ENCODE results near the gene TTC8. TPM values are rescaled to one million over a fixed set of nuclear protein-coding genes. Genes with fewer than 3 reads are reported as not detected.

The TTC8 gene
- polyA plus RNA-seq, 1 of the 3 experiments (the other 2 are of a cell fraction): 51.6 TPM

DNA sequence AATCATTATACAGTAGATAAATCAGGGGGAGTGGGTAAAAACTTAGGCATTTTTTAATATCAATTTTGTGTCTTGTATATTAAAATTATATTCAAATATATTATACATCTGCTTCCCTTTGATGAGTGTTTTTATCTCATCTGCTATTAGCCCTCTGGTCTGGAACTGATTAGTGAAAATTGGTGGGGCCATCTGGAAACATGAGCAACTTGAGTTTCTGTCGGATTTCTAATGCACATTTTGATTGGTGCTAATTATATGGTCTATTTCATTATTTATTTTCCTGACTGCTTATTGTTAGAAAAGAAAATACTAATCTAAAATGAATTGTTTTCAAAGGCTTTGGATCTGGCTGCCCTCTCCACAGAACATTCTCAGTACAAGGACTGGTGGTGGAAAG lies 28.2 kb downstream of the TTC8 start:
- Histone ChIP-seq H3K36me3 (replicated peaks in 1 of 2; ENCODE audit: control insufficient read depth in 1 of 2, insufficient read depth in 2 of 2, low read length in 1 of 2) (peaks cover 29 to 37% of the 10 kb centered on the region in 2 experiments), H4K20me1 (ENCODE audit: insufficient read depth) (no peaks in the 10 kb centered on the region), H3K4me3 (ENCODE audit: low read depth in 2 of 2, low read length in 1 of 2) (no peak overlapping the region), H3K4me1 (ENCODE audit: control insufficient read depth in 1 of 2, insufficient read depth in 2 of 2, low read depth in 1 of 2, low read length in 1 of 2) (peaks cover 0 to 42% of the 10 kb centered on the region in 2 experiments; a peak in 2 of 4 replicates), H3K9ac (no peak overlapping the region), H3K9me2 (no peaks in the 10 kb centered on the region), H3K79me2 (ENCODE audit: insufficient read depth) (no peaks in the 10 kb centered on the region), H3K27me3 (ENCODE audit: insufficient read depth) (no peaks in the 10 kb centered on the region), H3F3A (replicated peaks; ENCODE audit: insufficient read depth) (peaks cover 9% of the 10 kb centered on the region), H3K27ac (ENCODE audit: low read depth in 2 of 2, low read length in 1 of 2) (peak overlapping the region; percentile 26 to 100; a peak in 3 of 4 replicates), H2AFZ (ENCODE audit: low read depth) (no peak overlapping the region), H3K4me2 (no peak overlapping the region), H3K9me3 (no peaks in the 10 kb centered on the region)
- POLR2A ChIA-PET: interaction anchor here (1.4 to 5.5 kb wide), 4 partner anchors 26 to 133 kb away, joined by 7 to 87 read pairs (median 12); partner anchors contain the start of gene TTC8
- CTCF ChIA-PET: interaction anchor here (0.8 to 3.4 kb wide), 8 partner anchors 11 to 183 kb away, joined by 3 to 12 read pairs (median 4); partner anchors contain the start of genes EML5 and TTC8
- WGBS (ENCODE audit: low lambda C conversion rate): 8% methylated on average over 1 of the region's 1 CpG
- TF ChIP-seq TCF12 (IDR thresholded peaks at IDR 0.05) (peak; percentile 87), RAD21 (IDR thresholded peaks at IDR 0.05; ENCODE audit: low read length) (peak; percentile 30), RCOR1 (IDR thresholded peaks at IDR 0.05; ENCODE audit: low read length) (peak; percentile 82), POLR2AphosphoS5 (IDR thresholded peaks at IDR 0.05; ENCODE audit: low read depth, low read length) (peak; percentile 64; the same call in 1 of the 2 replicates), JUND (IDR thresholded peaks at IDR 0.05) (no peak), FOXM1 (IDR thresholded peaks at IDR 0.05; ENCODE audit: low read depth) (no peak), CHD2 (IDR thresholded peaks at IDR 0.05; ENCODE audit: low read length, partially characterized antibody) (peak; percentile 64), EP300 (IDR thresholded peaks at IDR 0.05; ENCODE audit: borderline replicate concordance in 1 of 2, low read depth in 1 of 2, low read length in 1 of 2) (peak in 1 of 2 experiments; percentile 96; a peak in 2 of 4 replicates), TEAD4 (IDR thresholded peaks at IDR 0.05; ENCODE audit: borderline replicate concordance, insufficient read depth) (peak; percentile 66; the same call in 1 of the 2 replicates), FOXJ3 (CRISPR knock-in tag; IDR thresholded peaks at IDR 0.05) (peak; percentile 82), GATA2 (CRISPR knock-in tag; IDR thresholded peaks at IDR 0.05) (peak; percentile 81)
- TF ChIP-seq, protein P1, sequence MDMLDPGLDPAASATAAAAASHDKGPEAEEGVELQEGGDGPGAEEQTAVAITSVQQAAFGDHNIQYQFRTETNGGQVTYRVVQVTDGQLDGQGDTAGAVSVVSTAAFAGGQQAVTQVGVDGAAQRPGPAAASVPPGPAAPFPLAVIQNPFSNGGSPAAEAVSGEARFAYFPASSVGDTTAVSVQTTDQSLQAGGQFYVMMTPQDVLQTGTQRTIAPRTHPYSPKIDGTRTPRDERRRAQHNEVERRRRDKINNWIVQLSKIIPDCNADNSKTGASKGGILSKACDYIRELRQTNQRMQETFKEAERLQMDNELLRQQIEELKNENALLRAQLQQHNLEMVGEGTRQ (IDR thresholded peaks at IDR 0.05; ENCODE audit: borderline replicate concordance, low read depth, low read length): no peak
- peak; percentile 45 for DNase-seq

DNA sequence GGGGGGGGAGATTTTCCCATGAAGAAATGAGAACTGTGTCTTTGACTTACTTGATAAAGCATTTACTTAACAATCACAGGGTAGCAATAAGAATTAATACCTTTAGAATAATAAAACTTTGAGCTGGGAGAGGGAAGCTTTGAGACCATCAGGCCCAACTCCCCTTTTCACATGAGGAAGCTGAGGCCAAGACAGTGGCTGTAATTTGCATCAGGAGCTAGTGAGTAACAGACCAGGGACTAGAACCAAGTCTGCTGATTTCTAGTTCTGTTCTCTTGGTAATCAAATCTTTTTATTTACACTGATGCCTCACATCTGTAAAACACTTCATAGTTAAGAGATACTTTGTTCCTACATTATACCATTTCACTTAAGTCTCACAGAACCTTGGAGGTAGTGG lies 28.7 kb downstream of the TTC8 start:
- ChIA-PET POLR2A (interaction anchor here (0.9 to 5.5 kb wide), 4 partner anchors 27 to 51 kb away, joined by 4 to 87 read pairs (median 10); partner anchors contain the start of gene TTC8), CTCF (interaction anchor here (0.8 to 3.4 kb wide), 8 partner anchors 13 to 186 kb away, joined by 3 to 12 read pairs (median 4); partner anchors contain the start of genes EML5 and TTC8)

More for the DNA sequence above, 28.7 kb downstream of the TTC8 start:
- H3K27ac ChIP-seq (ENCODE audit: low read depth in 2 of 2, low read length in 1 of 2): peak overlapping the region in 1 of 2 experiments; percentile 100; a peak in 3 of 4 replicates
- no peak overlapping the region for H2AFZ ChIP-seq (ENCODE audit: low read depth)
- no peaks in the 10 kb centered on the region for H3K27me3 ChIP-seq (ENCODE audit: insufficient read depth)
- H3K4me3 ChIP-seq (ENCODE audit: low read depth in 2 of 2, low read length in 1 of 2): no peak overlapping the region
- H3K9ac ChIP-seq: no peak overlapping the region
- no peak for DNase-seq
- H3K36me3 ChIP-seq (replicated peaks in 1 of 2; ENCODE audit: control insufficient read depth in 1 of 2, insufficient read depth in 2 of 2, low read length in 1 of 2): peaks cover 29 to 40% of the 10 kb centered on the region in 2 experiments
- peaks cover 9% of the 10 kb centered on the region for H3F3A ChIP-seq (replicated peaks; ENCODE audit: insufficient read depth)
- TF ChIP-seq JUND (IDR thresholded peaks at IDR 0.05): no peak
- TF ChIP-seq YY1 (IDR thresholded peaks at IDR 0.05; ENCODE audit: low read depth): no peak
- H3K4me2 ChIP-seq: no peak overlapping the region
- peaks cover 0 to 42% of the 10 kb centered on the region in 2 experiments; a peak in 2 of 4 replicates for H3K4me1 ChIP-seq (ENCODE audit: control insufficient read depth in 1 of 2, insufficient read depth in 2 of 2, low read depth in 1 of 2, low read length in 1 of 2)
- H3K79me2 ChIP-seq (ENCODE audit: insufficient read depth): no peaks in the 10 kb centered on the region
- H3K9me3 ChIP-seq: no peaks in the 10 kb centered on the region
- H3K9me2 ChIP-seq: no peaks in the 10 kb centered on the region
- H4K20me1 ChIP-seq (ENCODE audit: insufficient read depth): no peaks in the 10 kb centered on the region

All from SK-N-SH (cell line).